Mononuclear cell (primary cell): ENCODE measurements around the gene WSCD2. TPM values are rescaled to one million over a fixed set of nuclear protein-coding genes. Genes with fewer than 3 reads are reported as not detected.

ENCODE experiments used
- H3K27me3 ChIP-seq: 2 replicates; pipeline ENCODE4 v1.6.0; 2011; ENCODE audit warnings: low read length, control low read depth; ENCODE audit not compliant: insufficient read depth
- H3K4me1 ChIP-seq: 2 replicates; pipeline ENCODE4 v1.5.1; 2011; ENCODE audit warnings: mild to moderate bottlenecking, low read length, control low read depth; ENCODE audit not compliant: insufficient read depth
- H3K4me3 ChIP-seq: 2 replicates; pipeline ENCODE4 v1.5.1; 2011; ENCODE audit warnings: mild to moderate bottlenecking, low read length, moderate library complexity
- H3K9me3 ChIP-seq: 2 replicates; pipeline ENCODE4 v1.5.1; 2011; ENCODE audit warnings: low read depth, mild to moderate bottlenecking, control low read depth, low read length
- total RNA-seq: library from RNA; depleted of rRNA; stranded (reverse); fragments of >200 nt; gene quantifications from one replicate; pipeline ENCODE4 v1.2.3, GENCODE V29; 2012

The WSCD2 gene
- total RNA-seq, 1 donor = 0.10 TPM

DNA sequence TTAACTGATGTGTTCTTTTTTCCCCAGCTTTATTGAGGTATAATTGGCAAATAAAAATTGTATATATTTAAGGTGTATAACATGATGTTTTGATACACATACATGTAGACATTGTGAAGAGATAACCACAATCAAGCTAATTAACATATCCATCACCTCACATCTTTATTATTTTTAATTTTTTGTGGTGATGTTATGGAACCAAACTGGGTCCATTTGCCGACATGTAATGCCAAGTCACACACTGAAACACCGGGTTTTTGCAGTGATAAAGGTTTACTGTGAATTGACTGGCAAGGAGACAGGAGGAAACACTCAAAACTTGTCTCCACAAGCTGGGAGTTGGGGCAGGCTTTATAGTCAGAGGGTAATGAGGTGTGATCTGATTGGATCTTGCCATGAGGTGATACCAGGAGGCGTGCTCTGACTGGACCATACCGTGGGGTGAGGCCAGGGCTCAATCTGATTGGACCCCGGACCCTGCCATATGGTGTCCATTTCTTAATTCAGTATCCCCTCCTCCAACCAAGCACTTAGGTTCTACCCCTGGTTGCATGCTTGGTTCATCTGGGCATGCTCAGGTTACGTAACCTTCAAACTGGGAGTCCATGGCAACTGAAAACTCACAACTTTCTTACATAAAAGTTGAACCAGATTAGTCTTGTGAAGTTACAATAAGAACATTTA lies 11.8 kb upstream of the WSCD2 start:
- Histone ChIP-seq H3K27me3 (peaks cover 2% of the 10 kb centered on the region), H3K4me1 (no peaks in the 10 kb centered on the region), H3K9me3 (no peaks in the 10 kb centered on the region), H3K4me3 (no peak overlapping the region)

DNA sequence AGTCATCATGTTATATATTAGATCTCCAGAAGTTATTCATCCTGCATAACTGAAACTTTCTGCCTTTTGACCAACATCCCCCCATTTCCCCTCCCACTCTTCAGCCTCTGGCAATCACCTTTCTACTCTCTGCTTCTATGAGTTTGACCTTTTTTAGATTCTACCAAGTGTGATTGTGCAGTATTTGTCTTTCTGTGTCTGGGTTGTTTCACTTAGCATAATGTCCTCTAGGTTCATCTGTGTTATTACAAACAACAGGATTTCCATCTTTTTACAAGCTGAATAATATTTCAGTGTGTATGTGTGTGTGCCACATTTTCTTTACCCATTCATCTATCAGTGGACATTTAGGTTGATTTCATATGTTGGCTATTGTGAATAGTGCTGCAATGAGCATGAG lies 11.2 kb upstream of the WSCD2 start:
- Histone ChIP-seq H3K27me3 (peaks cover 2% of the 10 kb centered on the region), H3K4me1 (no peaks in the 10 kb centered on the region), H3K9me3 (no peaks in the 10 kb centered on the region), H3K4me3 (no peak overlapping the region)

DNA sequence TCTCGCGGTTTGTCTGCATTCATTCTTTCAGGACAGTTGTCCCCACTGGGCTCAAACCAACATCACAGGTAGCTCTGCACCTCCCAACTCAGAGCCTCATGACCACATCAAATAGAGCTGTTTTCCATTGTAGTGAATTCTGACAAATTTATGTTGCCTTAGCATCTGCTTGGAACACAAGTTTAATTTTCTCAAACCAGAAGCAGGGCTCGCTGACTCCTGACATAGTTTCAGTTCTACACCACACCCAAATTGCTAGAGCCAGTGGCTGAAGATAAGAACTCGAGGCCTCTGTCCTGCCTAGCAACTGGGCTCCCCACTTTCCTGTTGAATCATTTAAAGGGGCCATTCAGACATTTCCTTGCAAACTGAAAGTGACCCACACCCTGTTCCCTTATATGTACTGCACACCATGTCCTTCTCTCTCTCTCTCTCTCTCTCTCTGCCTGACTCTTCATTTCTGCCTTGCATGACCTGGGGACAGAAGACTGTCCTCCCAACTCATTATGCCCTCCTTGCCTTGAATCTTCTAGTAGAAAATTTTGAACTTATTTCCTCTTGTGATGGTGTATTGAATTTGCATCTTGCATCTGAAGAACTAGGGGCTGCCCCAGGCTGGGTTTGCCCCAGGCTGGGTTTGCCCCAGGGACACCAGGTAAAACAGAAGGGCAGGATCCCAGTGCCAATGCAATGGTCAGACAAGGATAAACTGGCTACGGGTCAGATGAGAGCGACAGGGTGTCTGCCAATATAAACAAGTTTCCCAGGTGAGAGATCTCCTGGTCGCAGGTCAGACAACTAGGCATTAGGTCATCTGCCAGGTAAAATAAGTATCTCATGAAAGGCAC lies 9.7 kb upstream of the WSCD2 start:
- no peaks in the 10 kb centered on the region for H3K9me3 ChIP-seq

DNA sequence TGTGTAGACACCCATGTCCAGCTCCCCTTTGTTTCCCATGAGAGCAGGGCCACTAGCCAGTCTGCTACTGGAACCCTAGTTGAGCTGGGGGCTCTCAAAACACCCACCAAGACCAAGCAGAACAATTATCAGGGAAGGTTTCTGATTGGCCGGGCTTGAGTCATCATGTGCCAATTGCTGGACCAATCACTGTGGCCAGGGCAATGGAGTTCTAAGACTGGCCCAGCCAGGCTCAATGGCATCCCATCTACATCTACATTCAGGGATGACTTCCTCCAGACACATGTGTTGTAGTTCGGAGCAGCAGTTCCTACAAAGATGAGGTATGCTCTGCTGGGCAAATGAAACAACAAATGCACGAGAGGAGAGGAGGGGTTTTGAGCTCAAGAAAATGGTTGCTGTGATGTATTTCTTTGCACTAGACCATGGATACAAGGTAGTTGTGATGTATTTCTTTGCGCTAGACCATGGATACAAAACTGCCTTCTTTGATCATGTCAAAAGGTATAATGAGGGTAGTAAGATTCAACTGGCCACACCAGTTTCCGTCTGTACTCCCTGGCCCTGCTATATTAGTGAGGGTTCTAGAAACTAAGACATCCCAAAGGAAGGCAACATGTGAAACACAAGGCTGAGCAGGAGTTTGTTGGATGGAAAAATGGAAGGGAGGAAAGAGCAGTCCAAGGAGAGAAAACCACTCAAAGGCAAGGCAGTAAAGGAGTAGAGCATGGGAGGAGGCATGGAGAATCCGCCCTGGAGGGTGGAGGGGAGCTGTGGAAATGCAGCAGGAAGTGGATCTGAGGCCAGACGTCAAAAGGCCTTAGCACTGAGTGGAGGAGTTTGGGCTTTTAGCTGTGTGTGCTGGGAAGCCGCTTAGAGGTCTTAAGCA lies 8.9 kb upstream of the WSCD2 start:
- H3K9me3 ChIP-seq = no peaks in the 10 kb centered on the region
- H3K4me1 ChIP-seq = no peaks in the 10 kb centered on the region
- H3K27me3 ChIP-seq = peaks cover 2% of the 10 kb centered on the region
- no peak overlapping the region for H3K4me3 ChIP-seq

More for the DNA sequence above, 9.7 kb upstream of the WSCD2 start:
- no peak overlapping the region for H3K4me3 ChIP-seq
- no peaks in the 10 kb centered on the region for H3K4me1 ChIP-seq
- peaks cover 2% of the 10 kb centered on the region for H3K27me3 ChIP-seq

DNA sequence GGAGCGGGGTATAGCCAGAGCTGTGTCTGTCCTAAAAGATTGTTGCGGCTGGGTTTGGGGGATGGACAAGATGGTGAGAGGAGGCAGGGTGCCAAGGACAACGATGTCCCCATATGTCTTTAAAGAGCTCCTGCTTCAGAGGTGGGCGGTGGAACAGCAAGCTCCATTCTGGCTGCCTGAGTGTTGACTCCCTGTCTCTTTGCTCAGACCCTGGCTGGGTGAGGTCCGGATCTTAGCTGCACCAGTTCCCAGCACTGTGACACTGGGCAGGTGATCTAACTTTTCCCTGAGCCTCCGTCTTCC lies 8.3 kb upstream of the WSCD2 start:
- Histone ChIP-seq H3K9me3 (no peaks in the 10 kb centered on the region), H3K4me1 (no peaks in the 10 kb centered on the region), H3K4me3 (no peak overlapping the region), H3K27me3 (peaks cover 2% of the 10 kb centered on the region)

DNA sequence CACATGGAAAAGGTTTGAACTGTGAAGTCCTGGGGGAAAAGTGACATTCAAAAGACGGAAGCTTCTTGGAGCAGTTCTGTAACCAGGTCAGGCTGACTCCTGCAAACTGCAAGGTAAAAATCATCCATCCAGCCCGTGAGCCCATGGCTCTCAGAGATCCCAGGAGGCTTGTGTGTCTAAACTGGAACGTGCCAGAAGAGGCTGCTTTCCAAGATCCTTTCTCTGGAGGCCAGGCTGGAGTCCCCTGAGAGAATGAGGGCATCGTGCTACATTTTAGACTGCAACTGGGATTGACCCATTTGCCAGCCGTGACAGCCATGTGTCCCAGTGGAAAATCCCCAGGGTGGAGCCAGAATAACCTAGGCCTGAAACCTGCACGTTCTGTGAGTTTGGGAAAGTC lies 7.8 kb upstream of the WSCD2 start:
- no peaks in the 10 kb centered on the region for H3K4me1 ChIP-seq
- H3K27me3 ChIP-seq = peaks cover 3% of the 10 kb centered on the region
- H3K4me3 ChIP-seq = no peak overlapping the region
- H3K9me3 ChIP-seq = no peaks in the 10 kb centered on the region

DNA sequence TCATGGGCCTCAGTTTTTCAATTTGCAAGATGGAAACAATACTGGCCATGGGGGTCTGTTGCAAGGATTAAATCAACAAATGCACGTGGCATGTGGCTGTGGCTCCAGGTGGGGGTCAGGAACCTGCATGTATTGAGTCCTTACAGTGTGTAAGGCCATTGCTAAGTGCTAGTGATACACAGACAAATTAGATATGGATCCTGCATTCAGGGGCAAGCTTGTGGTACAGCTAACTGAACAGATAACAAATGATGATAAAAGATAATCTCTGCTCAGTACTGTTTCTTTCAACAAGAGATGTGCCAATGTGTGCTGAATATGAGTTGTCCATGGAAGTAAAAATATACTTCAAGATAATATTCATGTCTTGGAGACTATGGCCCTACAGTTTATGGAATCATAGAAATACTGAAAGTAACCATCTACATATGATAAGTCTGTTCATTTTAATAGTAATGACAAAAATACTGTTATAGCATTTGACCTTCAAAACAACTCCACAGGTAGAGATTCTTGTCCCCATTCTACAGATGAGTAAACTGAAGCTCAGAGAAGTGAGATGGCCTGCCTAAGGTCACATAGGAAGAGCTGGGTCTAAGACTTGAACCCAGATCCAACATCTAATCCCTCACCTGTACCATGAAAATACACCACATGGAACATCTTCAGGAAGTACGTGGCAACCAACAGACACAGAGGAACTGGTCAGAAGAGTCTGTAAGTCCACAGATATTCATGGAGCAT lies 7.2 kb upstream of the WSCD2 start:
- H3K27me3 ChIP-seq = peaks cover 7% of the 10 kb centered on the region
- no peaks in the 10 kb centered on the region for H3K4me1 ChIP-seq
- no peak overlapping the region for H3K4me3 ChIP-seq
- no peaks in the 10 kb centered on the region for H3K9me3 ChIP-seq

DNA sequence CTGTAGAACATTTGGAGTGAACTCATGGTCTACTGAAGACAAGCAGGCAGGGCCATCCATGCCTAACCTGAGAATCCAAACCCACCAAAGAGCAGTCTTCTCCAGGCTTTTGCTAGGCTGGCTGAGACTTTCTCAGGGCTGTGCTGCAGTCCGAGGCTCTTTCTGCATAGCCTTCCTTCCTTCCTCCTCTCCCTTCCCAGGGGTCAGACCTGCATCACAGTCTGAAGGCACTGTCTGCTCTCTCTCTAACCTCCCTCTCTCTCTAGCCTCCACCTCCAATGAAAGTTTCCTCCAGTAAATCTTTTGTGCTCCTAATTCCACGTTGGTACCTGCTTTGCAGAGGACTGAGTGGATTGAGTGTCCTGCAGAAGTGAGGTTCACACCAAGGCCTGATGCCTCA lies 6.4 kb upstream of the WSCD2 start:
- Histone ChIP-seq H3K27me3 (peaks cover 14% of the 10 kb centered on the region), H3K9me3 (no peaks in the 10 kb centered on the region), H3K4me3 (no peak overlapping the region), H3K4me1 (no peaks in the 10 kb centered on the region)

DNA sequence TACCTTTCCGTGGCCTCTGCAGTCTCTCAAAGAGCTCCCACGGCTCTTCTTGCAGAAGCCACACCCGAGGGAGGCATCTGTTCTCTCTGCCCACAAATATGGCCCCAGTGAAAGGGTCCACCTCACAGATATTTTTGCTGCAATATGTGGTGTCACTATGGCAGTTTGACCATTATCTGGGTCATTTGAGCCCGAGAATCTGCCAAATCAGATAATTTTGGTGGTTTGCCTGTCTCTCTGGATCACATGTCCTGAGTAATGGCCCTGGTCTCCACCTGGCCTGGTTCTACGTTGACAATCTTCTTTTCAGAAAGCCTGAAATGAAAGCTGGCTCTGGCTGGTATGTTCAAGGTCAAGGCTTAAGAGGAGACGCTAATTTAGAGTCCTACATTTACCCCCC lies 5.7 kb upstream of the WSCD2 start:
- Histone ChIP-seq H3K9me3 (no peaks in the 10 kb centered on the region), H3K27me3 (peaks cover 22% of the 10 kb centered on the region), H3K4me3 (no peak overlapping the region), H3K4me1 (no peaks in the 10 kb centered on the region)

DNA sequence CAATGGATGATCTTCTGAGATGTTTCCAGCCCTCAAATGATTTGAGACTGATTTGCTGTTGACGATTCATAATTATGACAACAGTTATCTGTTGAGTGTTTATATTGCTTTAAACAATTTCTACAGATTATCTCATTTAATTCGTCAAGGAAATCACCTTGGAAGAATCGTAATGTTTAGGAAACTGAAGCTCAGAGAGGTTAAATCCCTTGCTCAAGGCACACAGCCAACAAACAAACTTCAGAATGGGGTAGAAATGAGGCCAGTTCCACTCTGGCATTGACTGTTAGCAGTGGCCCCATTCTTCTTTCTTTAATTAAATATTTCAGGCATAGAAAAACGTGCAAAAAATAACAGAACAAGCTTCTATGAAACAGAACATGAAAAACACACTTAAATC lies 4.0 kb upstream of the WSCD2 start:
- Histone ChIP-seq H3K9me3 (no peaks in the 10 kb centered on the region), H3K4me1 (peaks cover 4% of the 10 kb centered on the region), H3K4me3 (no peak overlapping the region), H3K27me3 (peaks cover 34% of the 10 kb centered on the region)

DNA sequence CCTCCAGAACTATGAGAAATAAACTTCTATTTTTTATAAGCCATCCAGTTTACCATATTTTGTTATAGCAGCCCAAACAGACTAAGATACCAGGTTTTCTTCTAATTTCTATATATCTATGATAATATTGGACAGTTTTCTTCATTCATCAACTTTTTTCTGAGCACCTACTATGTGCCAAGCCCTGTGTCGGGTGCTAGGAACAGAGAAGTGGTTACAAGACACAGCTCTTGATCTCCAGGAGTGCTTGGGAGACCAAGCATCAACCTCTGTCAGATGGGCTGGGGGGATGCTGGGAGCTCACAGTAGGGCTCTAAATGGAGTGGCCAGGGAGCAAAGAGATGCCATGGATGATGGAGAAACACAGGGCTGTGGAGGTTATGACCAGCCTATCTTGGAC lies 2.9 kb upstream of the WSCD2 start:
- H3K9me3 ChIP-seq = no peaks in the 10 kb centered on the region
- peaks cover 41% of the 10 kb centered on the region for H3K27me3 ChIP-seq
- H3K4me1 ChIP-seq = peaks cover 4% of the 10 kb centered on the region
- no peak overlapping the region for H3K4me3 ChIP-seq

DNA sequence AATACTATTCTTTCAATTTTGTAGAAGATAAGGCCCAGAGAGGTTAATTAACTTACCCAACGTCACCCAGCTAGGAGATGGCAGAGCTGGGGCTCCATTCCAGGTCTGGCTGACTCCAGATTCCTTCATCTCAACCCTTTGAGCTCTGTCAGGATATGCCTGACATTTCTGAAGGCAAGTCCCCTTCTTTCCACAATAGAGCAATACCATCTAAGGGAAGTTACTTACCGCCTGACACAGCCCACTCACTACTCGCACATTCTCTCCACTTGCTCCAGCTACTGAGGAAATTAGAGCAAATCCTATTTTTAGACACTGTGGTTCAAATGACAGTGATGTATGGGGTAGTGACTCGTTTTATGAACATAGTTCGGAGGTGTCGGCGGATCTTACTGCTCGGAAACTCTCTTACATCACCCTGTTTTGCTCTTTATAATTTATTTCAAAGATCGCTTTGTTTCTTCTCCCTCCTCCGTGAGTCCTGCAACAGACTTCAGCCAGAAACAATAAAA lies 2.0 kb upstream of the WSCD2 start:
- H3K4me3 ChIP-seq = no peak overlapping the region
- H3K27me3 ChIP-seq = peaks cover 41% of the 10 kb centered on the region
- peaks cover 4% of the 10 kb centered on the region for H3K4me1 ChIP-seq
- H3K9me3 ChIP-seq = no peaks in the 10 kb centered on the region

DNA sequence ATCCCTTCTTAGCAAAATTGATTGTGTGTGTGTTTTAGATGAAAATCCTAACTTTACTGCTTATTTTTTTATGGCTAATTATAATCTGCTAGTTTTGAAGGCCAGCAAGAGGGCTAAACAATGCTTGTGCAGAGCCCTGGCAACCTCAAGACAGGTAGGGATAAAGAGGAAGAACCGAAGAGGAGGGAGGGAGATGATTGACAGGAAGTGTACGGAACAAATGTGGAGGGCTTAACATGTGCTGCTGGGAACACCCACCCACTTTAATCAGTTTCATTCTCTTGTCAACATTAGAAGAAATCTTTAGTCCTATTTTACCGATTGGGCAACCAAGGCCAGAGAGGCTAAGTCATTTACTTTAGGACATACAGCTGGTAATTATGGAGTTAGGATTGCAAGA lies 1.4 kb upstream of the WSCD2 start:
- H3K9me3 ChIP-seq = no peaks in the 10 kb centered on the region
- peaks cover 4% of the 10 kb centered on the region for H3K4me1 ChIP-seq
- H3K27me3 ChIP-seq = peaks cover 41% of the 10 kb centered on the region
- H3K4me3 ChIP-seq = no peak overlapping the region

DNA sequence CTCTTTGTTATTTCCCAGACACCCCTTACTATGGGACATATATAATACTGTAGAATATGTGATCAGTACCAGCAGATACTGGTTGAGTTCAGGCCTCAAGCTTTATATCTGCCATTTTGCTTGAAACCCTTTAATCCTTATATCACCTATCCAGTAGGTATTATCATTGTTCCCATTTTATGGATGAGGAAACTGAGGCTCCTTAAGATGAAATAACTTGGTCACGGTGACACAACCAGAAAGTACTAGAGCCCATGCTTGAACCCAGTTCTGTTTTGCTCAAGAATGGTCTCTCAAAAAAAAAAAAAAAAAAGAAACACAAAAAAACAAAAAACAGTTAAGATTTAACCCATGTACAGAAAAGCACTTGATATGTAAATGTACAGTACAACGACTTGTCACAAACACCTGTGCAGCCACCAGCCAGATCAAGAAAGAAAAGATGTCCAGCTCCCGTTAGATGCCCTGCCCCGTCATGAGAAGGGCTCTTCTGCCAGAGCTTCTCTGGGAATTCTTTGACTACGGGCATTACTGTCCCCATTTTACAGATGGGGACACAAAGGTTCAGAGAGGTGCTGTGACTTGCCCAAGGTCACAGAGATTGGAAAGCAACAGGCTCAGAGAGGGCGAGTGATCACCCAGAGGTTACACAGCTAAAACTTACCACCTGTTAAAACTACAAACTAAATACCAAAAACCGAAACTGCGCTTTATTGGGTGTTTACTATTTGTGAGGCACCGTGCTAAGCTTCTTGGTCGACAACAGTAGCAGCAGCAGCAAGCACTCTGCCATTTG lies 669 bp upstream of the WSCD2 start:
- Histone ChIP-seq H3K9me3 (no peaks in the 10 kb centered on the region), H3K27me3 (peaks cover 41% of the 10 kb centered on the region), H3K4me3 (no peak overlapping the region), H3K4me1 (peaks cover 4% of the 10 kb centered on the region)
